GM21786 (cell line): ENCODE data around the gene PLEKHA1.

Experiments used
- ATAC-seq: cut with Tn5 transposase; IDR thresholded peaks from one replicate; pipeline ENCODE4 v1.9.1; 2021; ENCODE audit not compliant: unreplicated experiment

PLEKHA1 gene

DNA sequence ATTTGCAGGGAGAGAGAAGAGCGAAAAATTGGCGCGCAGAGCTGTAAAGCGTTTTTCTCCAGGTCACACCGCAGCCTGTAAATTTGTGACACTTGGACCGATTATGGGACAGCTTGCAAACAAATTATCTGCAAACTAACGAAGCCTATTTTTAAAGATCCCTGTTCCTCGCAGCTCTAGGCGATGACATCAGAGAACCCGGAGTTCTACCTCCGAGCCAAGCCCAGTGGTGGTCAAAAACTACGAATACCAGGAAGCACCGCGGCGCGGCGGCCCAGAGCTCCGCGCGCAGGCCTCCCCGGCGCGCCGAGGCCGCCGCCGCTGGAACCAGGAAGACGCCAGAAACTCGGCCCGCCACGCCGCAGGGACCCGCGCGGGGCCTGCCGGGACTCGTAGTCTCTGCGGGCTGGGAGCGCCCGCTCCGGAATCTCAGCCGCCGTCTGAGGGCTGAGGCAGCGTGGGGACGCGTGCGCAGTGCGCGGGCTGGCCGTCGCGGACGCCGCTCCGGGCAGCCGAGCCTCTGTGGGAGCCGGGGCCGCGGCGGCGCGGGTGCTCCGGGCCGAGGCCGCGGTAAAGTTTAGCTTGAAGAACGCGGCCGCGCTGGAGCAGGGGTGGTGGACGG, at the start of gene PLEKHA1:
TSS of gene PLEKHA1 (plus strand) at position 472 of the 622 bp plus-strand sequence. CDS start 18,493 bp downstream, outside the sequence.
- ATAC-seq = peak; percentile 84

DNA sequence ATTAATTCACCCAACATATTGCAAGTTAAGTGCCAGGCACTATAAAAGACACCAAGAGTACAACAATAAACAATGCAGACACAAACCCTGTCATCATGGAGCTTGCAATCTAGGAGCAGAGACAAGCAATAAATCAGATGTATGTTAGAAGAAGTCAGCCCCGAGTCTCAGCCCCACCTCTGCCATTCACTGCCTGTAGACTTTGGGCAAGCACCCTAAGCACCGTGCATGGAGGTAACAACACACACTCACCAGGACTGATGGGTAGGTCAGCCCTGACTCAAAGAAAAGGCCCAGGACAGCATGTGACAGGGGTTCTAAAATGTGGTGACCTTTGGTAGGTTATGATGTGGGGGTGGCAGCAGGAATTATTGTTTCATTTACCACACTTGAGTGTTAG, 49.3 kb upstream of the PLEKHA1 start:
- ATAC-seq = no peak

DNA sequence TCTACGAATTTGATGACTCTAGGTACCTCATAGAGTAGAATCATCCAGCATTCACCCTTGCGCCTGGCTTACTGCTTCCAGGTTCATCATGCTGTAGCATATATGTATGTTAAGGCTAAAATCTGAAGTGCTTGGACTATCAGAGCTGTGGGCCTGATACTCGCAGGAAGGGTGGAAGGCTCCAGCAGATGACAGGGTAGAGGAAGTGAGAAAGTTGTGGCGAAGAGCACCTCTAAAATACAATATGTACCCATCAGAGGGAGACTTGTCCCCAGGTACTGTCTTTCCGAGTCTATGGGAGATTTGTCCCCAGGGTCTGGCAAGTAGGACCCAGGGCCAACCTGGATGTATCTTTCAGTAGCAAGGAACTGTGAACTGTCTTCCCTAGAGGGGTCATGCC, 48.1 kb upstream of the PLEKHA1 start:
- peak; percentile 73 for ATAC-seq

DNA sequence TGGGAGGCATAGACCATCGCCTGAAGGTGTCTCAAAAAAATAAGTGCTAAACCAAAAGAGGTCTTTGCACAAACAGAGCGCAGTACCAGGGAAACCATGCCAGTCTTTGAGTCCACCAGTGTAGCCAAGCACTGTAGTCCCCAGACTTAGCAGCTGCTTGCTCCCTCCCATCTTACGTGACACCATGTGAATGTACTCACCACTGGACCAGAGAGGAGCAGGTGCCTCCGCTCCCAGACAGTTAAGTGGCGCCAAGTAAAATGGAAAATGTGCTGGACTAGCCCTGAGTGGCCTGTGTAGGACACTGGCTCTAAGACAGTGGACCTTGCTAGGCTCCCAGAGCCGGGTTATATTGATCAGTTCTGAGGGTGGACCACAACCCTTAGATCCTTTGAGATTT, 47.7 kb upstream of the PLEKHA1 start:
- ATAC-seq = no peak

DNA sequence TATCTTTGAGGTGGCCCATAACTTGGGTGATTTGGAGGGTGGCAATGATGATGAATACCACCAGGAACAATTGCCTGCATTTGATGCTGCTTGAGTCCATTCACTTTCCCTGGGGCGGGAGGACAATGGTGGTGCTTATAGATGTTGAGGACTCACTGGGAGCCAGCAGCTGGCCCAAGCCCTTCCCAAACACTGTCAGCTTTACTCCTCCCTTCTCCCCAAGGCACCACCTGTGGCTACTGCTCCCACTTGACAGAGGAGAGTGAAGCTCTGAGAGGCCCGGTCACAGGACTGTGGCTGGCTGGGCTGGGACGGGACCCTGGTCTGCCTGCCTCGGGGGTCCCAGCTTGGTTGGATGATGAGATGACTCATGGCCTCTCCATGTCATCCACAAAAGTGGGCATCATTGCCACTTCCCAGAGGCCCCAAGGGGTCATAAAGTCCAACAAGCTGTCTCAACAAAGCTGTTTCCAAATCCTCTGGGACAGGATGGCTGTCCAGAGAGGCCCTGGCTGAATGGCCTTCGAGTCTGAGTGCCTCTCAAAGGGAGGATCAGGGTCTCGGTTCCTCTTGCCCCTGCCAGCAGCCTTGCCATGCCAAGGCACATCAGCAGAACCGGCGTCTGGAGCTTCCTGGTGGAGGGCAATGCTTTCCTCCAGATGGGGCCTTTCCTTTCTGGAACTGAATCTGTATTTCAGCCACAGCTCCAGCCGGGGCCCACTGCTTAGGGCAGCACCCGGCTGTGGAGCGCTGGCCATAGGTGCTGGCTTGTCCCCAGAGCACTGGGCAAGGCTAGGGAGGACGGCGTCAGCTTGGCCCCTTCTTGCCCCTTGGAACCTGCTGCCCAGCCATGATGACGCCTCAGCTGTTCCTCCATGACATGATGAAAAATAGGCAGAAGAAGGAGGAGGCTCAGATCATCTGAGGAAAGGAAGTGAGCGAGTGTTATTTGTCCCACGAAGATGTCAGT, 47.0 kb upstream of the PLEKHA1 start:
- no peak for ATAC-seq

DNA sequence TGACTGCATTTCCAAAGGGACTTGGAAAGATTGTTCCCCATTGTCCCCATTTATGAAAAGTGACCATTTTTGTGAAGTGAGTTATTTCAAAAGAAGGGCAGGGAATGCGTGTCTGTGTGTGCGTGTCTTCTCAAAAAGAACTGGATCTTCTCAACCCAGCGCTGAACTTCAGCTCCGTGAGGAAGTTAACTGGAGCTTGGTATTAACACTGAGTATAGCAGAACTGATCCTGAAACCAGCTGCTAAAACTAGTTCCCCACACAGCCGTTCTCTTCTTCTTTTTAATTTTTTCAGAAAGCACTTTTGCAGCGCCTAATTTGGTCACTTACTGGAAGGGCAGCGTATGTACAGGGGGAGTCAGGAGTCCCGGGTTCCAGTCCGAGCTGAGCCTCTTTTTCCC, 45.8 kb upstream of the PLEKHA1 start:
- ATAC-seq = no peak

DNA sequence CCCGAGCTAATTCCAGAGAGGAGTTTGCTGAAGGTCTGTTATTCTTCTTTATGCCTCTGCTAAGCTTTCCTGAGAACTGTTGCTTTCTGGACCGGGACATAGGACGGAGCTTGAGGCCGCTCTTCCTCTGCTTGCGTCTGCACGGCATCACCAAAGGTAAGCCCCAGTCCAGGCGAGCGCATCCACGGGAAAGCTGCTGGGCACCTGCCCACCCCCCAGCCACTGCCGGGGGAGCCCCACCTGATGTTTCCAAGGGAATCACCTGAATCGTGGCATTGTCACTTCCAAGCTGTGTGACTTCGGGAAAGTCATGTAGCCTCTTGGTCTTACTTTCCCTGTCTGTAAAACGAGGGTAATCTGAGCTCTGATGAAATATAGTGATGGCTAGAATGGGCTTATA, 45.1 kb upstream of the PLEKHA1 start:
- ATAC-seq = no peak

DNA sequence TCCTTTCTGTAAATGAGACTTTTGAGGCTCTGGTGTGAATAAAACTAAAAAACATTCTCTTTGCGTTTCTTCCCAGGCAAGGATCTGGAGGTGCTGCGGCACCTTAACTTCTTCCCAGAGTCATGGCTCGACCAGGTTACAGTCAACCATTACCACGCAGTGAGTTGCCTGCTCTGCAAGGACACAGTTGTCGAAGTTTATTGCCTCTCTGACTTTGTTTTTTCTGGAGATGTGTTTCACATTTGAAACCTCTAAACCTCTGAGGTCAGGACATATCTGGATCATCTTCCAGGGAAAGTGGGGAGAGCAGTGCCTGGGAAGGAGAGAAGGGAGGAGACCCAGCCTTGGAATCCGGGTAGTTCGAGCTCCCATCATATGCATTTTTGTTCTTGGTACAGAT, 43.4 kb upstream of the PLEKHA1 start:
- no peak for ATAC-seq

DNA sequence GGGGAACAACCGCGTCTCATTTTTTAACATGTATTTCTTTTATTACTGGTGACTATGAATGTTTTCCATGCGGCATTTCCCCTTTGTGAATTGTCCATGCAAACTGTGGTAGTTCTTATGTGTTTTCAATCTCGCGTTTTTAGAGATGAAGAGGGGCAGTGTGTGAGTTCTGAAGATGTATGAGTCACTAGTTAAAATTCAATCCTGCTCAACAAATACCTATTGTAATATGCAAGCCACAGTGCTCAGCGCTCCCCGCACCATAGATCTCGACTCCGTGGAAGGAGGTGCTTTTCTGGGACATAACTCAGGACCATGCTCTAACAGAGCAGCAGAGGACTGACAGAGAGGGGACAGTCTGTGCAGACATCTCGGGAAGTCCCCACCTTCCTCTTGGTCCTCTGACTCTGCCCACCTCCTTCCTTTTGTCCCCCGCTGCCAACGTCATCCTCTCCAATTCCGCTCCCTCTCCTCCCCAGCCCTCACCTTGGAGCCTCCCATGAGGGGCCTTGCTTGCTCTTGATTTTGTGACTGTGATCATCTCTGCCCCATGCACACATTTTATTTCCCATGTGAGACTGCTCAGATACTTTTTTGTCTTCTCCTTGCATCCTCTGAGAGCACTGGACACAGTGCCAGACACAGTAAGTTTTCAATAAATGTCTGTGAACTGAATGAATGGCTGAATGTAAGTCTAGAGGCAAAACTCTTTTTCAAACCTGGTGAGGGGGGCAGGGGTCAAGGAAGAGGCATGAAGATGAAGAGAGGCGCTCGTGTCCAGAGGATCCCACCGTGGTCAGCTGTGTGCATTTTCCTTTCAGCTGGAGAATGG, 42.7 kb upstream of the PLEKHA1 start:
- ATAC-seq = no peak

DNA sequence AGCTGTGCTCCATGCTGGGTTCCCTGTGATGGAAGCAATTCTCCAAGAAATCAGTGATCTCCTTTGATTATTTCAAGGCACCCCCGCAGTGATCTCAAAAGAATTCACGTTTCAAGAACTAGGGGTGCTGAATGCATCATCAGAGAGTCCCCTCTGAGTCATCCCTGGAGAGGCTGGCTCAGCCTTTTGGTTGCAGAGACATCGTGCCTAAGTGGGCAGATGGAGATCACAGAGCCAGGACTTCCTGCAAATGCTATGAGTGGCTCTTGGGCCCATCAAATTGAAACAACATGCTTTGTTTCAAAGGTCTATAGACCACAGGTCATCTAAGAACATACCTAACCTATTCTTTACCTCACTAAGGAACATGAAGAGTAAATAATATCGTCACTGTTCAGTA, 41.5 kb upstream of the PLEKHA1 start:
- peak; percentile 38 for ATAC-seq

DNA sequence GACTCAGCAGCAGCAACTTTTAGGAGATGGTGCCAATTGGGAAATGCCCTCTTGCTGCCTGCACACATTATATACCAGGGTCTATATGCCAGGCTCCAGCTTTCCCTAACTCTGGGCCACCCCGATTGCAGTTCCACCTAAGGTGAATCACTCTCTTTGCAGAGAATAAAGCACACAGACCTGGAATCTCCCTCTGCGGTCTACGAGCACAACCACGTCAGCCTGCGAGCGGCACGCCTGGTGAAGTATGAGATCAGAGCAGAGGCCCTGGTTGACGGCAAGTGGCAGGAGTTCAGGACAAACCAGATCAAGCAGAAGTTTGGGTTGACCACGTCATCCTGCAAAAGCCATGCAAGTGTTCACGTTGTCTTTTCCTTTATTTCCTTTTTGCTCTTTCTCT, 38.2 kb upstream of the PLEKHA1 start:
- ATAC-seq = no peak

DNA sequence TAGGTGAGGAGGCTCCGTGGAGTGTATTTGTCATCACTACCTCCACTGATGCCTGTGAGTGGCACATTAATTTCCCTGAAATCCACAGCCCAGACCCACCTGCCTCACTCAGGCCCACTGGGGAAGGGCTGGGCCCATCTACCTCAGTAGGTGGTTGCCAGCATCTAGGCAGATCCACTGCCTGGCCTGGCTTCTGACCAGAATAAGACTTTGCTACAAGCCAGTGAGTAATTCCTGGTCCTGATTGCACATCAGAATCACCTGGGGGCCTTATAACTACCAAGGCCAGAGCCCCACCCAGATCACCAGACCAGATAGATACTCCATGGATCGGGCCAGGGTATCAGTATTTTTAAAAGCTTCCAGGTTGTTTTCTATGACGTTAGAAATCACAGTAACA, 37.5 kb upstream of the PLEKHA1 start:
- ATAC-seq = no peak

DNA sequence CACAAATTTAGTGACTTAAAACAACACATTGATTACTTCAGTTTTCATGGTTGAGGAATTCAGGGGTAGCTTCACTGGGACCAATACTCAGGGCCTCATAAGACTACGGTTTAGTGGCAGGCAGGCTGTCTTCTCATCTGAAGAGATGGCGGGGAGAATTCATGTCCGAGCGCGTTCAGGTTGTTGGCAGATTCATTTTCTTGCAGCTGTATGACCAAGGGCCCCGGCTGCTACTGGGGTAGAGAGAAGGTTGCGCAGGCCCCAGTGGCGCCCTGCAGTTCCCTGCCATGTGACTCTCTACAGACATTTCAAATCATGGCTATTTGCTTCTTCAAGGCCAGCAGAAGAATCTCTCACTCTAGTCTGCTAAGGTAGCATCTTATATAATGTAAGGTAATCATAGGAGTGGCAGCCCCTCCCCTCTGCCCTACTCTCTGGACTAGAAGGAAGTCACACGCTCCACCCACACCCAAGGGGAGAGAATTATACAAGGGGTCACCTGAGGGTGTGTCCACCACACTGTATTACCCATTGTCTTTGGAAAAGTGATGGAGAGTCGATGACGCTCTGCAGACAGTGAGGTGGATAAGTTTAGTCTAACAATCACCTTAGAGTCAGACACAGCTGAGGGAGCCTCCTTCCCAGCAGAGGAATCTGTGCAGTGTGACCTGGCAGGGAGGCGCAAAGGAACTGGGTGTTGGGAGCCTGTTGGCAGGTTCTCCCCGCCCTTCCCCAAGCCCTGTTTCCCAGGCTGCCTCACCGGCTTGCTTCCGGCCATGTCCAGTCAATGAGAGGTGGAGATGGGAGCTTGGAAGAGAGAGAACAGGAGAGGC, 35.7 kb upstream of the PLEKHA1 start:
- no peak for ATAC-seq

DNA sequence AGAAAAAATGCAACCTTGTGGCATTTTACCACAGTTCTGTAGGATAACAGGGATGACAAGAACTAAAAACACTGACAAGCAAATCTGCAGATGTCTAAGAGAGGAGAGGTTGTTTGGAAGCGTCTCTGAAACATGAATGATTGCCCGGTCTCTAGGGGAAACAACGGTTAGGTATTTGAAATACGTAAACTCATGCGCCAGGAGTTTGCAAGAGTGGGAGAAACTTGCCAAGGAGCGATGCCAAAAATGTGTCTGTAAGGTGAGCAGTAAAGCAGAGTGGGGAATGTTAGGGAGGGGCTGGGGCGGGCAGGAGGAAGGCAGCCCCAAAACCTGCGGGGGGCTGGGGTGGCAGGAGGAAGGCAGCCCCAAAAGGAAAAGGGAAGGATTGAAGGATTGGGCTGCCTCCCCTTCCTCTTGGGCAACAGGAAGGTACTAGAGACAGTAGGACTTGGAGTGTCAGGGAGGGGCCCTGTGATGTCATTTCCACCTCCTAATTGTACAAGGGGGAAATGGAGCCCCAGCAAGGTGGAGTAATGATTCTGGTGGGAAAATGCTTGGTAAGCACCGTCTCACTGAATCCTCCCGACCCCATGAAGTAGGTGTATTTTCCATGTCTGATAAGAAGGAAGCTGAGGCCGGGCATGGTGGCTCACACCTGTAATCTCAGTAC, 33.2 kb upstream of the PLEKHA1 start:
- ATAC-seq = no peak

DNA sequence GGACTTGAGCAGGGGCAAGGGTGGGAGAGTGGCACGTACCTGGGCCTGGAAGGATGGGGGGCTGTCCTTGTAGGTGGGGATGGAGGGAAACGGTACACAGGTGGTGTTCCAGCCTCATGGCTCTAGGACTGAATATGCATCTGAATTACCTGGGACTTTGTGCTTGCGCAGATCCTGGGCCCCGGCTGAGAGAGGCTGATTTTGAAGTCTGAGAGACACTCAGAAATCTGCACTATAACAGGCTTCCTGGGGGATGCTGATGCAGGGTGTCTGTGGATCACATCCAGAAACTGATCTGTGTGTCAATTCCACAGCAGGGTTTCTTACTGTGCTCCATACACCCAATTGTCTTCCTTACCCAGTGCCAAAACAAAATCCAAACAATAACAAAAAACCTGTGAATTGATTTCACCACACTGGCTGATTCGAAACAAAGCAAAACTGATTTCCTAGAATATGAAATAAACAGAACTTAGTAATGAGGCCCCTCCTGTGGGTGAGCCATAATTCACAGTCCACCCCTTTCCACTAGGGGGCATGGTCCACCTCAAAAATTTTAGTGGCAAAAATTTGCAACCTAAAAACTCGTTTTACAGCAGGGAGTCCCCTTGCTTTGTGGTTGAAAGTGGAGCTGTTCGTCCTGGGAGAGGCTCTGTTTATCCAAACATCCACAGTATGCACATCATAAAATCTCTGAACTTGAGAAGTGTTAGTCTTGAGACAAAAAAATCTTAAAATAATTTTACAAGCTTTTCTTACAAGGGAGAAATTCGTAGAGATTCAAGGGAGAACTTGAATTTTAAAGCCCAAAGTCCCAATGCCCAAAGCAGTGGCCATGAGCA, 32.0 kb upstream of the PLEKHA1 start:
- no peak for ATAC-seq

DNA sequence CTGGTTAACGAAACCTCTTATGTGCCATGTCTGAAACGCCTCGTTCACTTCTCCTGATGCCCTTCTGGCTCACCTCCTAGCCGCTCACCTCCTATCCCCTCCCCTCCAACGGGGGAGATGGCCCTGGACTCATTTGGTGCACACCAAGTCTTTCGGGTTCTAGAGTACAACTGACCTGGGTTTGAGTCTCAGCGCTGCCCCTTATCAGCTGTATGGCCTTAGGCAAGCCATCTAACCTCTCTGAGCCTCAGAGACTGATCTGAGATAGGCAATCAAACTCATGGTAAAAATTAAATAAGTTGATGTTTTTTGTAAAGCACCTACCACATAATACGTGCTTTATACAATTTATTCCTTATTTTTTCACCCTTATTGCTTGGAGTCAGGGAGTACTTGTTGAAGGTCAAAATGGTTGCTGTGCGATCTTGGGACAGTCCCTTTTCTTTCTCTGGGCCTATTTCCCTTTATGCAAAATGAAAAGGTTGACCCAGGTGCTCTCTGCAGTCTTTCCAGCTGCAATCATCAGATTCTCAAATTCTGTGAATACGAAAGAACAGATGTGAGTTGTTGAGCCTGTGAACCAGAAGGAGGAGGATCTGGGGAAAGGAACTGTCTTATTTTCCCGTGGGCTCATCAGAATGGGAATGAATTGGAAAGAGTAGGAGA, 31.2 kb upstream of the PLEKHA1 start:
- ATAC-seq = no peak

DNA sequence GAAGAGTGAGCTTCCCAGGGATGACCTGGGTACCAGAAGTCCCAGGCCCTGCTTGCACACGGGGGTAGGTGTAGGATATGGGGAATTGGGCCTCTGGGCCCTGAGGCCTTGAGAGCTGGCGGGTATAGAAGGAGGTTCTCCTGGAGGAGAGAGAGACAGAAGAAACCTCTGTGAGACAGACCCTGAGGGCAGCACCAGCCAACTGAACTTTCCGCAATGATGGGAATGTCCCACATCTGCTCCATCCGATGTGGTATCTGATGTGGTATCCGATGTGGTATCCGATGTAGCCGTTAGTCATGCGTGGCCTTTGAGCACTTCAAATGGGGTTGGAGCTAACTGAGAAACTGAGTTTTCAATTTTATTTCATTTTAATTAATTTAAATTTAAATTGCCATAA, 30.6 kb upstream of the PLEKHA1 start:
- ATAC-seq = no peak

DNA sequence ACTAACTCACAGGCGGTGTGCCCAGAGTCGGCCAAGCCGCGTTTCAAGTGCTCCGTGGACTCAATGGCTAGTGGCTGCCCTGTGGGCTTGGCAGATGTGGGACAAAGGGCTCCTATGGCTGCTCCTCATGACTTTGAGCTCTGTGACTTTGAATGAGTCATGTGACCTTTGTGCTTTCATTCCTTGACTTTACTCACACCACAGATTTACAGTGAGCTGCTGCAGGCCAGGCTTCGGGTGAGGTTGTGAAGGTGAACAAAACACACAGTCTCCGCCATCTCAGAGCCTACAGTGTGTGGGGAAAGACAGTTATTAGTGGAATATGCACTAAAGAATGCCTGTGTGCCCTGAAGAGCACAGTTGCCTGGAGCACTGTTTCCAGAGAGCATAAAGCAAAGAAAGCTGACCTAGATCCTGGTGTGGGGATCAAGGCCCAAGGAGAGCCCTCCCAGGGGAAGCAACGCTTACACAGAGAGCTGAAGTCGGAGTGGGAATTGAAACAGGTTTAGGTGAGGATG, 29.7 kb upstream of the PLEKHA1 start:
- no peak for ATAC-seq
